ENCODE results near the gene DOCK9. TPM values are rescaled to one million over a fixed set of nuclear protein-coding genes. Genes with fewer than 3 reads are reported as not detected.

The DOCK9 gene
- total and polyA plus RNA-seq, 2 experiments from 2014 or later, result 32.8 to 39.1 TPM

GRCh38 chr13:98888890-98889279 is 89.0 kb downstream of the DOCK9 start:
- TF ChIP-seq CTCF (IDR thresholded peaks at IDR 0.05; ENCODE audit: low read depth, low read length), result no peak
- Histone ChIP-seq H3K4me1 (ENCODE audit: low read depth) (peaks cover 11% of the 10 kb centered on the region), H3K27ac (no peak overlapping the region), H3K36me3 (peaks cover 18% of the 10 kb centered on the region), H3K4me3 (no peak overlapping the region), H3K9me3 (ENCODE audit: low read depth) (no peaks in the 10 kb centered on the region), H3K27me3 (no peaks in the 10 kb centered on the region)
- peak in 1 of 2 donors; percentile 14 for DNase-seq (ENCODE audit: low read depth in 1 of 2, low spot score in 1 of 2)

- Histone ChIP-seq H3K4me3 (no peak overlapping the region), H3K27ac (no peak overlapping the region), H3K4me1 (ENCODE audit: low read depth) (peaks cover 11% of the 10 kb centered on the region), H3K36me3 (peaks cover 23% of the 10 kb centered on the region), H3K27me3 (no peaks in the 10 kb centered on the region), H3K9me3 (ENCODE audit: low read depth) (no peaks in the 10 kb centered on the region)
- peak in 1 of 2 donors; percentile 3 for DNase-seq (ENCODE audit: low read depth in 1 of 2, low spot score in 1 of 2)
- no peak for TF ChIP-seq CTCF (IDR thresholded peaks at IDR 0.05; ENCODE audit: low read depth, low read length)
These were observed 89.5 kb downstream of the DOCK9 start for GRCh38 chr13:98888222-98888889.

- no peak for TF ChIP-seq CTCF (IDR thresholded peaks at IDR 0.05; ENCODE audit: low read depth, low read length)
- Histone ChIP-seq H3K27me3 (no peaks in the 10 kb centered on the region), H3K36me3 (peaks cover 35% of the 10 kb centered on the region), H3K4me3 (no peak overlapping the region), H3K9me3 (ENCODE audit: low read depth) (no peaks in the 10 kb centered on the region), H3K4me1 (ENCODE audit: low read depth) (peaks cover 11% of the 10 kb centered on the region), H3K27ac (no peak overlapping the region)
- DNase-seq (ENCODE audit: low read depth in 1 of 2, low spot score in 1 of 2), result no peak
These were observed 91.2 kb downstream of the DOCK9 start for GRCh38 chr13:98886587-98887230.

- peaks cover 46% of the 10 kb centered on the region for H3K36me3 ChIP-seq
- no peak for TF ChIP-seq CTCF (IDR thresholded peaks at IDR 0.05; ENCODE audit: low read depth, low read length)
- H3K27me3 ChIP-seq, result no peaks in the 10 kb centered on the region
- H3K4me3 ChIP-seq, result no peak overlapping the region
- no peaks in the 10 kb centered on the region for H3K9me3 ChIP-seq (ENCODE audit: low read depth)
- peaks cover 11% of the 10 kb centered on the region for H3K4me1 ChIP-seq (ENCODE audit: low read depth)
- H3K27ac ChIP-seq, result no peak overlapping the region
- DNase-seq (ENCODE audit: low read depth in 1 of 2, low spot score in 1 of 2), result no peak
These were observed 92.3 kb downstream of the DOCK9 start for GRCh38 chr13:98885600-98885999.

- Histone ChIP-seq H3K27ac (no peak overlapping the region), H3K4me3 (no peak overlapping the region), H3K27me3 (no peaks in the 10 kb centered on the region), H3K36me3 (peaks cover 58% of the 10 kb centered on the region), H3K9me3 (ENCODE audit: low read depth) (no peaks in the 10 kb centered on the region), H3K4me1 (ENCODE audit: low read depth) (peaks cover 11% of the 10 kb centered on the region)
- no peak for TF ChIP-seq CTCF (IDR thresholded peaks at IDR 0.05; ENCODE audit: low read depth, low read length)
- DNase-seq (ENCODE audit: low read depth in 1 of 2, low spot score in 1 of 2), result no peak
These were observed 93.9 kb downstream of the DOCK9 start for GRCh38 chr13:98883998-98884397.
